ENCODE data around the gene TNS4. TPM values are rescaled to one million over a fixed set of nuclear protein-coding genes. Genes with fewer than 3 reads are reported as not detected.
A peak's percentile ranks its signal among the peaks of the same experiment; 100 is the strongest.

Gene TNS4
- total RNA-seq, 1 experiment from 2014 or later, result not detected

GRCh38 chr17:40535438-40535837 is 34.0 kb upstream of the TNS4 start:
- no peak for DNase-seq (ENCODE audit: low read depth)

- DNase-seq (ENCODE audit: low read depth), result no peak
Observed at GRCh38 chr17:40534371-40535189, 33.2 kb upstream of the TNS4 start.

- DNase-seq (ENCODE audit: low read depth), result no peak
Observed at GRCh38 chr17:40533896-40534295, 32.5 kb upstream of the TNS4 start.

GRCh38 chr17:40532520-40533253 is 31.3 kb upstream of the TNS4 start:
- no peak for DNase-seq (ENCODE audit: low read depth)

- no peak for DNase-seq (ENCODE audit: low read depth)
Observed at GRCh38 chr17:40531051-40531991, 29.9 kb upstream of the TNS4 start.

GRCh38 chr17:40530531-40530994 is 29.1 kb upstream of the TNS4 start:
- no peak for DNase-seq (ENCODE audit: low read depth)

GRCh38 chr17:40529991-40530390 is 28.6 kb upstream of the TNS4 start:
- peak; percentile 33 for DNase-seq (ENCODE audit: low read depth)

GRCh38 chr17:40528692-40529417 is 27.4 kb upstream of the TNS4 start:
- no peak for DNase-seq (ENCODE audit: low read depth)

- no peak for DNase-seq (ENCODE audit: low read depth)
Observed at GRCh38 chr17:40526668-40527067, 25.2 kb upstream of the TNS4 start.

GRCh38 chr17:40525294-40525693 is 23.9 kb upstream of the TNS4 start:
- no peak for DNase-seq (ENCODE audit: low read depth)

GRCh38 chr17:40524243-40524965 is 23.0 kb upstream of the TNS4 start:
- no peak for DNase-seq (ENCODE audit: low read depth)

GRCh38 chr17:40522961-40523310 is 21.5 kb upstream of the TNS4 start:
- no peak for DNase-seq (ENCODE audit: low read depth)

- DNase-seq (ENCODE audit: low read depth), result no peak
Observed at GRCh38 chr17:40522250-40522960, 21.0 kb upstream of the TNS4 start.

GRCh38 chr17:40520991-40521453 is 19.6 kb upstream of the TNS4 start:
- no peak for DNase-seq (ENCODE audit: low read depth)

- DNase-seq (ENCODE audit: low read depth), result peak; percentile 17
Observed at GRCh38 chr17:40519089-40519775, 17.8 kb upstream of the TNS4 start.

- DNase-seq (ENCODE audit: low read depth), result peak; percentile 82
Observed at GRCh38 chr17:40518401-40519088, 17.1 kb upstream of the TNS4 start.

- no peak for DNase-seq (ENCODE audit: low read depth)
Observed at GRCh38 chr17:40517981-40518380, 16.6 kb upstream of the TNS4 start.

- DNase-seq (ENCODE audit: low read depth), result no peak
Observed at GRCh38 chr17:40517286-40517662, 15.9 kb upstream of the TNS4 start.

Data from M059J (cell line).